ENCODE data around the gene MARK1. TPM values are rescaled to one million over a fixed set of nuclear protein-coding genes. Genes with fewer than 3 reads are reported as not detected.

MARK1 gene
- total and polyA plus RNA-seq, 2 of the 13 experiments (the other 11 are each of a cell fraction or from before 2014, with no cell fraction given): not detected

- no peak for TF ChIP-seq ZBTB49 (CRISPR knock-in tag; IDR thresholded peaks at IDR 0.05; ENCODE audit: borderline replicate concordance)
- TF ChIP-seq ESRRA (CRISPR knock-in tag; IDR thresholded peaks at IDR 0.05; ENCODE audit: low read depth): peak; percentile 82
- peak; percentile 48; the same call in 1 of the 2 replicates for TF ChIP-seq EEA1 (CRISPR knock-in tag; IDR thresholded peaks at IDR 0.05; ENCODE audit: borderline replicate concordance)
- peak; percentile 81 for TF ChIP-seq POGK (CRISPR knock-in tag; conservative IDR thresholded peaks at IDR 0.05)
- no peak for TF ChIP-seq MLXIP (CRISPR knock-in tag; IDR thresholded peaks at IDR 0.05; ENCODE audit: borderline replicate concordance)
- no peak for TF ChIP-seq AHDC1 (CRISPR knock-in tag; IDR thresholded peaks at IDR 0.05; ENCODE audit: borderline replicate concordance)
- peak; percentile 93 for TF ChIP-seq ZMYM4 (CRISPR knock-in tag; IDR thresholded peaks at IDR 0.05)
- TF ChIP-seq REL (CRISPR knock-in tag; conservative IDR thresholded peaks at IDR 0.05): peak; percentile 93
- TF ChIP-seq, protein P1, sequence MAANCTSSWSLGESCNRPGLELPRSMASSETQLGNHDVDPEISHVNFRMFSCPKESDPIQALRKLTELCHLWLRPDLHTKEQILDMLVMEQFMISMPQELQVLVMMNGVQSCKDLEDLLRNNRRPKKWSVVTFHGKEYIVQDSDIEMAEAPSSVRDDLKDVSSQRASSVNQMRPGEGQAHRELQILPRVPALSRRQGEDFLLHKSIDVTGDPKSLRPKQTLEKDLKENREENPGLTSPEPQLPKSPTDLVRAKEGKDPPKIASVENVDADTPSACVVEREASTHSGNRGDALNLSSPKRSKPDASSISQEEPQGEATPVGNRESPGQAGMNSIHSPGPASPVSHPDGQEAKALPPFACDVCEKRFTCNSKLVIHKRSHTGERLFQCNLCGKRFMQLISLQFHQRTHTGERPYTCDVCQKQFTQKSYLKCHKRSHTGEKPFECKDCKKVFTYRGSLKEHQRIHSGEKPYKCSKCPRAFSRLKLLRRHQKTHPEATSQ (CRISPR knock-in tag; IDR thresholded peaks at IDR 0.05; ENCODE audit: borderline replicate concordance): peak; percentile 83
- TF ChIP-seq, protein P2, sequence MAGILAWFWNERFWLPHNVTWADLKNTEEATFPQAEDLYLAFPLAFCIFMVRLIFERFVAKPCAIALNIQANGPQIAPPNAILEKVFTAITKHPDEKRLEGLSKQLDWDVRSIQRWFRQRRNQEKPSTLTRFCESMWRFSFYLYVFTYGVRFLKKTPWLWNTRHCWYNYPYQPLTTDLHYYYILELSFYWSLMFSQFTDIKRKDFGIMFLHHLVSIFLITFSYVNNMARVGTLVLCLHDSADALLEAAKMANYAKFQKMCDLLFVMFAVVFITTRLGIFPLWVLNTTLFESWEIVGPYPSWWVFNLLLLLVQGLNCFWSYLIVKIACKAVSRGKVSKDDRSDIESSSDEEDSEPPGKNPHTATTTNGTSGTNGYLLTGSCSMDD (CRISPR knock-in tag; IDR thresholded peaks at IDR 0.05): no peak
Observed at GRCh38 chr1:220690140-220691052, 162.5 kb downstream of the MARK1 start, which contains the start of gene C1orf115 (continued).
